ENCODE results near the gene PTPN18.

- TF ChIP-seq CTCF (IDR thresholded peaks at IDR 0.05; ENCODE audit: insufficient read depth, low read length) = no peak
- no peak for TF ChIP-seq POLR2AphosphoS5 (IDR thresholded peaks at IDR 0.05; ENCODE audit: low read depth)
- TF ChIP-seq GABPA (IDR thresholded peaks at IDR 0.05; ENCODE audit: low read depth) = no peak
- TF ChIP-seq REST (IDR thresholded peaks at IDR 0.05; ENCODE audit: insufficient replicate concordance, low read depth) = no peak
These were observed 3.6 kb downstream of the PTPN18 start for GRCh38 chr2:130359466-130359865.
